K562 (cell line): ENCODE data around the gene EIPR1. TPM values are rescaled to one million over a fixed set of nuclear protein-coding genes. Genes with fewer than 3 reads are reported as not detected.

ENCODE experiments used
- CXXC5 ChIP-seq: fragments of 250-450 bp; sonication (Bioruptor Pico); IDR thresholded peaks from 2 replicates; pipeline ENCODE4 v1.8.0; 2022; ENCODE audit warnings: inconsistent platforms, mild to moderate bottlenecking, moderate library complexity
- E2F4 ChIP-seq: sonication (generic); formaldehyde crosslinking; IDR thresholded peaks from 2 replicates; pipeline ENCODE4 v1.8.0; 2022; ENCODE audit warnings: mild to moderate bottlenecking, low read depth, missing genetic modification reagents
- FUS ChIP-seq: fragments of 200-400 bp; formaldehyde crosslinking; optimal IDR thresholded peaks from 2 replicates; pipeline ENCODE3; 2017; ENCODE audit warnings: low read depth, low read length
- HEY1 ChIP-seq: fragments of 250-450 bp; sonication (Bioruptor Pico); IDR thresholded peaks from 2 replicates; pipeline ENCODE4 v1.5.0; 2020; ENCODE audit warnings: mild to moderate bottlenecking, moderate library complexity, borderline replicate concordance
- ILF3 ChIP-seq: fragments of 450-650 bp; IDR thresholded peaks from 2 replicates; pipeline ENCODE4 v1.6.1; 2018; ENCODE audit warnings: antibody characterized with exemption, mild to moderate bottlenecking, moderate library complexity, borderline replicate concordance
- SNIP1 ChIP-seq: fragments of 450-650 bp; IDR thresholded peaks from 2 replicates; pipeline ENCODE4 v1.7.1; 2017; ENCODE audit warnings: low read depth, mild to moderate bottlenecking
- TBP ChIP-seq: optimal IDR thresholded peaks from 2 replicates; pipeline ENCODE3; 2011; ENCODE audit warnings: low read depth, low read length, improper control_type of control experiment
- WHSC1 ChIP-seq: IDR thresholded peaks from one replicate; pipeline ENCODE4 v1.6.1; 2012; ENCODE audit warnings: low read length, control low read depth, inconsistent platforms
- ZNF124 ChIP-seq: sonication (generic); formaldehyde crosslinking; IDR thresholded peaks from 2 replicates; pipeline ENCODE4 v1.8.1; 2022; ENCODE audit warnings: missing genetic modification reagents
- ZNF316 ChIP-seq: fragments of 450-650 bp; IDR thresholded peaks from 2 replicates; pipeline ENCODE4 v1.6.1; 2016
- ZNF449 ChIP-seq: fragments of 250-450 bp; sonication (Bioruptor Pico); IDR thresholded peaks from 2 replicates; pipeline ENCODE4 v1.8.0; 2022; ENCODE audit warnings: moderate library complexity, mild to moderate bottlenecking, inconsistent platforms
- ZNF696 ChIP-seq: fragments of 250-450 bp; sonication (Bioruptor Pico); conservative IDR thresholded peaks from 2 replicates; pipeline ENCODE4 v1.4.0; 2020; ENCODE audit warnings: mild to moderate bottlenecking, moderate library complexity
- ZNF830 ChIP-seq: fragments of 250-450 bp; sonication (Bioruptor Pico); IDR thresholded peaks from 2 replicates; pipeline ENCODE4 v1.5.0; 2021; ENCODE audit warnings: mild to moderate bottlenecking
- polyA plus RNA-seq, 8 experiments: library from polyadenylated mRNA; depleted of rRNA in 4 of 8; stranded (reverse) in 5 of 8; unstranded in 3 of 8; fragments of >200 nt; fragmentation: Nextera tagmentation in 2 of 8; fragmentation: Illumina TruSeq in 1 of 8; extraction: Ambion mirVana in 2 of 8; extraction: Trizol in 1 of 8; gene quantifications; 2 replicates each; pipeline versions ENCODE4 v1.2.1 to v1.2.3, GENCODE V29; 2011 to 2014; ENCODE audit warnings: inconsistent platforms in 1 of 8, missing spikeins in 1 of 8
- total RNA-seq, 7 experiments: library from RNA; depleted of rRNA in 6 of 7; stranded (reverse); fragments of >200 nt in 6 of 7; fragmentation: Illumina TruSeq in 2 of 7; extraction: Trizol in 2 of 7; gene quantifications; 2 replicates each; pipeline versions ENCODE4 v1.2.1 to v1.2.3, GENCODE V29; 2011 to 2021; ENCODE audit warnings: low replicate concordance in 1 of 7
- TF ChIP-seq, protein P1 (sequence below): fragments of 450-650 bp; IDR thresholded peaks from 2 replicates; pipeline ENCODE4 v1.6.1; 2016
- TF ChIP-seq, protein P2 (sequence below): IDR thresholded peaks from 3 replicates; pipeline ENCODE4 v1.6.1; 2011; ENCODE audit warnings: borderline replicate concordance, mild to moderate bottlenecking, moderate library complexity; ENCODE audit not compliant: insufficient read length; ENCODE audit errors: extremely low read depth

Gene EIPR1
- total and polyA plus RNA-seq, 9 of the 15 experiments (the other 6 are each of a cell fraction or from before 2014, with no cell fraction given): 19.9 to 54.4 (median 35.9) TPM

DNA sequence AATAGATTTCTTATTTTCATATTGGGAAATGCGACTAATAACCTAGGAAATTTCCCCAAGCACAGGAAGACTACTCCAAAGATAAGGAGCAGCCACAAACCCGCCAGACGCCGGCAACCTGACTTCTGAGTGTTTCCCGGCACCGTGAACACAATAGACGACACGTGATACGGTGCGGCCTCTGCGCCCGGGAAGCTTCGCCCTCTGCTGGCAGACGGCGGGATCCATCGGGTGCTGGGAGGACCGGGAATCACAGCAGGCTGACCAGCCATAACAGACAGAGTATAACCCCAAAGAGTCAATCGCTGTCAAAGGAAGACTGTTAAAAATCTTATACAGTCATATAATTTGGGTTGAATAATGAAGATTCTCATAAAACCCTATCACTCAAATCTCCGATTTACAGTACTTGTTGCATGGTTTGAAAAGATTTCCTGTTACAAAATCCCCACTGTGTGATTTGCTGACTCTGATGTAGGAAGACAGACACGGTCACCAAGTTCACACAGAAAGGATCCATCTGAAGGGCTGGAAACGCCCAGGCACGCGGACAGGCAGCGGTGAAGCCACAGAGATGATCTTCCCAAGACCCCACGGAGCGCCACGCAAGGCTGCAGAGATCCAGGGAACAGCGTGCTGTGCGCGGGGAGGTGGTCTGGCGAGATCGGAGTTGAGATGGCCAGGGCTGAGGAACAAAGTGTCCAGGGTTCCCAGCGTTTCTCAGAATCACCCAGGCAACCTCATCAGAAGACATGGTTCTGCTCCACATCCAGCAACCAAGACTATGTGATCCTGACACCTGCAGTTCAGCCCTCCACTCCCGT is 73.8 kb downstream of the EIPR1 start (continued):
- TF ChIP-seq HEY1 (CRISPR knock-in tag) (no peak), ZNF830 (CRISPR knock-in tag) (no peak), ZNF316 (0 out of 2 replicates have a peak, but pooled peaks have one; percentile 4), ZNF449 (no peak), CXXC5 (CRISPR knock-in tag) (peak; percentile 88), ILF3 (no peak), SNIP1 (no peak), E2F4 (CRISPR knock-in tag) (no peak; the same call in 1 of the 2 replicates), ZNF696 (CRISPR knock-in tag) (no peak), ZNF124 (CRISPR knock-in tag) (no peak), FUS (no peak), WHSC1 (no peak), TBP (no peak)
- TF ChIP-seq, protein P1, sequence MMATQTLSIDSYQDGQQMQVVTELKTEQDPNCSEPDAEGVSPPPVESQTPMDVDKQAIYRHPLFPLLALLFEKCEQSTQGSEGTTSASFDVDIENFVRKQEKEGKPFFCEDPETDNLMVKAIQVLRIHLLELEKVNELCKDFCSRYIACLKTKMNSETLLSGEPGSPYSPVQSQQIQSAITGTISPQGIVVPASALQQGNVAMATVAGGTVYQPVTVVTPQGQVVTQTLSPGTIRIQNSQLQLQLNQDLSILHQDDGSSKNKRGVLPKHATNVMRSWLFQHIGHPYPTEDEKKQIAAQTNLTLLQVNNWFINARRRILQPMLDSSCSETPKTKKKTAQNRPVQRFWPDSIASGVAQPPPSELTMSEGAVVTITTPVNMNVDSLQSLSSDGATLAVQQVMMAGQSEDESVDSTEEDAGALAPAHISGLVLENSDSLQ: no peak
- TF ChIP-seq, protein P2, sequence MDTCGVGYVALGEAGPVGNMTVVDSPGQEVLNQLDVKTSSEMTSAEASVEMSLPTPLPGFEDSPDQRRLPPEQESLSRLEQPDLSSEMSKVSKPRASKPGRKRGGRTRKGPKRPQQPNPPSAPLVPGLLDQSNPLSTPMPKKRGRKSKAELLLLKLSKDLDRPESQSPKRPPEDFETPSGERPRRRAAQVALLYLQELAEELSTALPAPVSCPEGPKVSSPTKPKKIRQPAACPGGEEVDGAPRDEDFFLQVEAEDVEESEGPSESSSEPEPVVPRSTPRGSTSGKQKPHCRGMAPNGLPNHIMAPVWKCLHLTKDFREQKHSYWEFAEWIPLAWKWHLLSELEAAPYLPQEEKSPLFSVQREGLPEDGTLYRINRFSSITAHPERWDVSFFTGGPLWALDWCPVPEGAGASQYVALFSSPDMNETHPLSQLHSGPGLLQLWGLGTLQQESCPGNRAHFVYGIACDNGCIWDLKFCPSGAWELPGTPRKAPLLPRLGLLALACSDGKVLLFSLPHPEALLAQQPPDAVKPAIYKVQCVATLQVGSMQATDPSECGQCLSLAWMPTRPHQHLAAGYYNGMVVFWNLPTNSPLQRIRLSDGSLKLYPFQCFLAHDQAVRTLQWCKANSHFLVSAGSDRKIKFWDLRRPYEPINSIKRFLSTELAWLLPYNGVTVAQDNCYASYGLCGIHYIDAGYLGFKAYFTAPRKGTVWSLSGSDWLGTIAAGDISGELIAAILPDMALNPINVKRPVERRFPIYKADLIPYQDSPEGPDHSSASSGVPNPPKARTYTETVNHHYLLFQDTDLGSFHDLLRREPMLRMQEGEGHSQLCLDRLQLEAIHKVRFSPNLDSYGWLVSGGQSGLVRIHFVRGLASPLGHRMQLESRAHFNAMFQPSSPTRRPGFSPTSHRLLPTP: no peak
